Activated naive CD8-positive, alpha-beta T cell treated with anti-CD3 and anti-CD28 coated beads, Interleukin-2, amount 50 U/mL, for 24 hours (primary cell): ENCODE results near the gene PLEKHG4B.
A peak's percentile ranks its signal among the peaks of the same experiment; 100 is the strongest.
"Not testable (repeated sequence)": the region's sequence is repeated elsewhere in the genome, so short reads cannot be mapped to it uniquely, and the experiment has no call there.

Source experiments
- ATAC-seq: fragments of 150-1000 bp; cut with Tn5 transposase; one replicate; pipeline ENCODE4 v1.10.0; 2021
- DNase-seq: peaks from one replicate; pipeline ENCODE4 v3.0.0; 2021
- H3K27ac Mint-ChIP-seq: one replicate; pipeline ENCODE4 v1.8.0; 2021; ENCODE audit warnings: mild to moderate bottlenecking, mixed read lengths
- H3K27me3 Mint-ChIP-seq: one replicate; pipeline ENCODE4 v1.8.0; 2021; ENCODE audit warnings: mixed read lengths
- H3K36me3 Mint-ChIP-seq: one replicate; pipeline ENCODE4 v1.8.0; 2021; ENCODE audit warnings: low read depth, mixed read lengths
- H3K4me1 Mint-ChIP-seq: one replicate; pipeline ENCODE4 v1.8.0; 2021; ENCODE audit warnings: mixed read lengths
- H3K4me3 Mint-ChIP-seq: one replicate; pipeline ENCODE4 v1.8.0; 2021; ENCODE audit warnings: mild to moderate bottlenecking, moderate library complexity, mixed read lengths
- H3K9me3 Mint-ChIP-seq: one replicate; pipeline ENCODE4 v1.8.0; 2021; ENCODE audit warnings: mixed read lengths

The PLEKHG4B gene

GRCh38 chr5:91556-92263 is at the start of gene PLEKHG4B:
TSS of gene PLEKHG4B (plus strand) at chr5:92168. CDS start at chr5:92232, 64 bp downstream.
- Mint-ChIP-seq H3K4me1 (peaks cover 2% of the 10 kb centered on the region), H3K9me3 (no peaks in the 10 kb centered on the region), H3K36me3 (no peaks in the 10 kb centered on the region), H3K4me3 (peak within 1 kb of the TSS; percentile 16), H3K27ac (no peak within 1 kb of the TSS), H3K27me3 (peaks cover 45% of the 10 kb centered on the region)
- DNase-seq (peak; percentile 8), ATAC-seq (peak; percentile 16)

GRCh38 chr5:42250-42649 is 49.7 kb upstream of the PLEKHG4B start:
- no peaks in the 10 kb centered on the region for H3K36me3 Mint-ChIP-seq
- no peak overlapping the region for H3K4me3 Mint-ChIP-seq
- no peak for ATAC-seq
- no peaks in the 10 kb centered on the region for H3K4me1 Mint-ChIP-seq
- no peak for DNase-seq
- no peak overlapping the region for H3K27ac Mint-ChIP-seq
- H3K9me3 Mint-ChIP-seq, result no peaks in the 10 kb centered on the region
- peaks cover 32% of the 10 kb centered on the region for H3K27me3 Mint-ChIP-seq

- Mint-ChIP-seq H3K9me3 (peaks cover 5% of the 10 kb centered on the region), H3K27ac (no peak overlapping the region), H3K4me3 (no peak overlapping the region), H3K4me1 (no peaks in the 10 kb centered on the region), H3K27me3 (peaks cover 27% of the 10 kb centered on the region), H3K36me3 (peaks cover 2% of the 10 kb centered on the region)
- no peak for DNase-seq
- no peak for ATAC-seq
These were observed 43.8 kb upstream of the PLEKHG4B start for GRCh38 chr5:48192-48591.

- peaks cover 26% of the 10 kb centered on the region for H3K27me3 Mint-ChIP-seq
- not testable (repeated sequence) for H3K4me1 Mint-ChIP-seq, ATAC-seq, H3K27ac Mint-ChIP-seq, H3K9me3 Mint-ChIP-seq, H3K36me3 Mint-ChIP-seq, H3K4me3 Mint-ChIP-seq, DNase-seq
These were observed 42.4 kb upstream of the PLEKHG4B start for GRCh38 chr5:49530-49929.

GRCh38 chr5:49953-50544 is 41.9 kb upstream of the PLEKHG4B start:
- no peaks in the 10 kb centered on the region for H3K4me1 Mint-ChIP-seq
- no peak overlapping the region for H3K27ac Mint-ChIP-seq
- DNase-seq (no peak), ATAC-seq (no peak)
- peaks cover 29% of the 10 kb centered on the region for H3K27me3 Mint-ChIP-seq
- no peak overlapping the region for H3K4me3 Mint-ChIP-seq
- H3K36me3 Mint-ChIP-seq, result peaks cover 2% of the 10 kb centered on the region
- peaks cover 5% of the 10 kb centered on the region for H3K9me3 Mint-ChIP-seq

- no peak for DNase-seq
- Mint-ChIP-seq H3K36me3 (peaks cover 2% of the 10 kb centered on the region), H3K4me3 (no peak overlapping the region), H3K4me1 (no peaks in the 10 kb centered on the region), H3K9me3 (peaks cover 5% of the 10 kb centered on the region), H3K27me3 (peaks cover 30% of the 10 kb centered on the region), H3K27ac (no peak overlapping the region)
- ATAC-seq, result no peak
These were observed 41.1 kb upstream of the PLEKHG4B start for GRCh38 chr5:50724-51499.

- H3K36me3 Mint-ChIP-seq, result peaks cover 2% of the 10 kb centered on the region
- H3K27ac Mint-ChIP-seq, result no peak overlapping the region
- ATAC-seq (no peak), DNase-seq (no peak)
- H3K27me3 Mint-ChIP-seq, result peaks cover 34% of the 10 kb centered on the region
- no peak overlapping the region for H3K4me3 Mint-ChIP-seq
- H3K9me3 Mint-ChIP-seq, result peaks cover 6% of the 10 kb centered on the region
- no peaks in the 10 kb centered on the region for H3K4me1 Mint-ChIP-seq
These were observed 40.5 kb upstream of the PLEKHG4B start for GRCh38 chr5:51500-51823.

GRCh38 chr5:53381-54174 is 38.4 kb upstream of the PLEKHG4B start:
- Mint-ChIP-seq H3K27me3 (peaks cover 33% of the 10 kb centered on the region), H3K9me3 (peaks cover 12% of the 10 kb centered on the region), H3K4me3 (peak overlapping the region; percentile 29), H3K4me1 (no peaks in the 10 kb centered on the region), H3K27ac (no peak overlapping the region), H3K36me3 (peaks cover 2% of the 10 kb centered on the region)
- peak; percentile 57 for ATAC-seq
- peak; percentile 53 for DNase-seq

- Mint-ChIP-seq H3K4me3 (peak overlapping the region; percentile 29), H3K27ac (no peak overlapping the region), H3K36me3 (peaks cover 2% of the 10 kb centered on the region), H3K27me3 (peaks cover 33% of the 10 kb centered on the region), H3K9me3 (peaks cover 12% of the 10 kb centered on the region), H3K4me1 (no peaks in the 10 kb centered on the region)
- no peak for ATAC-seq
- no peak for DNase-seq
These were observed 37.7 kb upstream of the PLEKHG4B start for GRCh38 chr5:54175-54730.

- ATAC-seq, result no peak
- Mint-ChIP-seq H3K9me3 (peaks cover 12% of the 10 kb centered on the region), H3K27ac (no peak overlapping the region), H3K27me3 (peaks cover 33% of the 10 kb centered on the region), H3K36me3 (peaks cover 2% of the 10 kb centered on the region), H3K4me3 (peak overlapping the region; percentile 29), H3K4me1 (no peaks in the 10 kb centered on the region)
- no peak for DNase-seq
These were observed 36.9 kb upstream of the PLEKHG4B start for GRCh38 chr5:54876-55569.

GRCh38 chr5:56561-57290 is 35.2 kb upstream of the PLEKHG4B start:
- no peak for DNase-seq
- ATAC-seq, result peak; percentile 15
- Mint-ChIP-seq H3K36me3 (peaks cover 2% of the 10 kb centered on the region), H3K27me3 (peaks cover 26% of the 10 kb centered on the region), H3K4me3 (no peak overlapping the region), H3K4me1 (no peaks in the 10 kb centered on the region), H3K27ac (no peak overlapping the region), H3K9me3 (peaks cover 7% of the 10 kb centered on the region)

GRCh38 chr5:60250-60649 is 31.7 kb upstream of the PLEKHG4B start:
- H3K4me3 Mint-ChIP-seq, H3K27ac Mint-ChIP-seq, ATAC-seq, H3K4me1 Mint-ChIP-seq, H3K36me3 Mint-ChIP-seq, DNase-seq, H3K9me3 Mint-ChIP-seq: not testable (repeated sequence)
- H3K27me3 Mint-ChIP-seq, result peaks cover 34% of the 10 kb centered on the region

GRCh38 chr5:70440-70839 is 21.5 kb upstream of the PLEKHG4B start:
- Mint-ChIP-seq H3K27ac (no peak overlapping the region), H3K36me3 (no peaks in the 10 kb centered on the region), H3K9me3 (peaks cover 3% of the 10 kb centered on the region), H3K4me1 (no peaks in the 10 kb centered on the region), H3K4me3 (no peak overlapping the region), H3K27me3 (peaks cover 25% of the 10 kb centered on the region)
- ATAC-seq (no peak), DNase-seq (no peak)
